ENCODE data around the gene PI16.

The PI16 gene

DNA sequence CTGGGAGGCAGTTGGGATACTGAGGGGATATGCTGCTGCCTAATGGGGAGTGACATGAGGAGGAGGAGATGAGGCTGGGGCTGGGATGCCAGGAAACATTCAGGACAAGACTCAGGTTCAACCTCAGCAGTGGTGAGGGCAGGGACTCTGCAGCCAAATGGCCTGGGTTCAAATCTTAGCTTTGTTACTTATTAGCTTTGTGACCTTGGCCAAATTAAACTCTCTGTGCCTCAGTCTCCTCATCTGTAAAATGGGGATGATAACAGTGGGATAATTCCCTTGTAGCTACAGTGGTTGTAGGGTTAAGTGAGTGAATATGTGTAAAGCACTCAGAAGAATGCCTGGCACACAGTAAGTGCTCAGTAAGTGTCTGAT, 1.9 kb downstream of the PI16 start:
- no peak for DNase-seq (ENCODE audit: low read depth)
- TF ChIP-seq, protein P1, sequence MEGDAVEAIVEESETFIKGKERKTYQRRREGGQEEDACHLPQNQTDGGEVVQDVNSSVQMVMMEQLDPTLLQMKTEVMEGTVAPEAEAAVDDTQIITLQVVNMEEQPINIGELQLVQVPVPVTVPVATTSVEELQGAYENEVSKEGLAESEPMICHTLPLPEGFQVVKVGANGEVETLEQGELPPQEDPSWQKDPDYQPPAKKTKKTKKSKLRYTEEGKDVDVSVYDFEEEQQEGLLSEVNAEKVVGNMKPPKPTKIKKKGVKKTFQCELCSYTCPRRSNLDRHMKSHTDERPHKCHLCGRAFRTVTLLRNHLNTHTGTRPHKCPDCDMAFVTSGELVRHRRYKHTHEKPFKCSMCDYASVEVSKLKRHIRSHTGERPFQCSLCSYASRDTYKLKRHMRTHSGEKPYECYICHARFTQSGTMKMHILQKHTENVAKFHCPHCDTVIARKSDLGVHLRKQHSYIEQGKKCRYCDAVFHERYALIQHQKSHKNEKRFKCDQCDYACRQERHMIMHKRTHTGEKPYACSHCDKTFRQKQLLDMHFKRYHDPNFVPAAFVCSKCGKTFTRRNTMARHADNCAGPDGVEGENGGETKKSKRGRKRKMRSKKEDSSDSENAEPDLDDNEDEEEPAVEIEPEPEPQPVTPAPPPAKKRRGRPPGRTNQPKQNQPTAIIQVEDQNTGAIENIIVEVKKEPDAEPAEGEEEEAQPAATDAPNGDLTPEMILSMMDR (IDR thresholded peaks at IDR 0.05; ENCODE audit: insufficient read depth, low read depth, low read length, missing control alignments): no peak
- H3K4me3 ChIP-seq (ENCODE audit: low read depth, low read length): no peak overlapping the region

DNA sequence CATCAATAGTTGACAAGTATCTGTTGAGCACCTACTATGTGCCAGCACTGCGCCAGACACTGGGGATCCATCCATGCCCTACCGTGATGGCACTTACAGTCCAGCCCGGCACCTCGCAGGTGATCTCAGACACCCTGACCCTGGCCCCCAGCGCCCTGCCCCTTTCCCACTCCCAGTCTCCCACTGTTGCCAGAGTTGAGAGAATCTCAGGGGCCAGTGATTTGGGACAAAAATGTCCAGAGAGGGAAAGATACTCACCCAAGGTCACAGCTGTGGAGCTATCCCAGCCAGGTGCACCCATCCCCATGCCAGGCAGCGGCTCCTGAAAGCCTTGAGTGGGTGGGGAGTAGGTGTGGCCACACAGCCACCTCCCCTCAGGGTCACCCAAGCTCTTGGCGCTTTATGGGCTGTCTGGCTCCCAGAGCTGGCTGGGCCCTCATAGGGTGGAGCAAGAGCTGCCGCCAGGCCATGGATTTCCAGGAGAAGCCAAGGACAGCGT, 3.3 kb downstream of the PI16 start:
- DNase-seq (ENCODE audit: low read depth): no peak
- TF ChIP-seq, protein P1 (IDR thresholded peaks at IDR 0.05; ENCODE audit: insufficient read depth, low read depth, low read length, missing control alignments): no peak
- no peak overlapping the region for H3K4me3 ChIP-seq (ENCODE audit: low read depth, low read length)

DNA sequence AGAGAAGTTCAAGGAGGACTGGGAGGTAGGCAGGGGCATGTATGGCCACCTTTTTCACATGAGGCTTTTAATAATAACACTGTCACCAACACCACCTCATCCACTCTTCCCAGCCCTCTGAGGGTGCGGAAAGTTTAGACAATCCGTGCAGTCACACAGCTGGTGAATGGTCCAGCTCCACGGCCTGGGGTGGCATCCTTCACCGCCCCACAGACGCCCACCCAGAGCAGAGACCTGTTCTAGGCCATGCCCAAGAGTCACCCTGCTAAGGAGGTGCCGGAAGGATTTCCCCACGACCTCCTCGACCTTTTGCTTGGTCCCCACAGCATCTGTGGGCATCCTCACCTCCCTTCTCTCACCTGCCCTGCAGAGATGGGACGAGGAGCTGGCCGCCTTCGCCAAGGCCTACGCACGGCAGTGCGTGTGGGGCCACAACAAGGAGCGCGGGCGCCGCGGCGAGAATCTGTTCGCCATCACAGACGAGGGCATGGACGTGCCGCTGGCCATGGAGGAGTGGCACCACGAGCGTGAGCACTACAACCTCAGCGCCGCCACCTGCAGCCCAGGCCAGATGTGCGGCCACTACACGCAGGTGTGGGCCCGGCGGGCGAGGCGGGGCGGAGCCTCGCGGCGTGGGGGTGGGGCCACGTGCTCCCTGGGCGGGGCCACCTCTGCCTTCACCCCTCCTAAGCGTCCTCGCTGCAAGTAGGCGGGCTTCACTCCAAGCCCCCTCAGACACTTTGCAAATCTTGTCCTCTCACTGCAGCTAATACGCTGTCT, 4.4 kb downstream of the PI16 start:
- H3K4me3 ChIP-seq (ENCODE audit: low read depth, low read length): no peak overlapping the region
- no peak for DNase-seq (ENCODE audit: low read depth)
- TF ChIP-seq, protein P1 (IDR thresholded peaks at IDR 0.05; ENCODE audit: insufficient read depth, low read depth, low read length, missing control alignments): no peak

DNA sequence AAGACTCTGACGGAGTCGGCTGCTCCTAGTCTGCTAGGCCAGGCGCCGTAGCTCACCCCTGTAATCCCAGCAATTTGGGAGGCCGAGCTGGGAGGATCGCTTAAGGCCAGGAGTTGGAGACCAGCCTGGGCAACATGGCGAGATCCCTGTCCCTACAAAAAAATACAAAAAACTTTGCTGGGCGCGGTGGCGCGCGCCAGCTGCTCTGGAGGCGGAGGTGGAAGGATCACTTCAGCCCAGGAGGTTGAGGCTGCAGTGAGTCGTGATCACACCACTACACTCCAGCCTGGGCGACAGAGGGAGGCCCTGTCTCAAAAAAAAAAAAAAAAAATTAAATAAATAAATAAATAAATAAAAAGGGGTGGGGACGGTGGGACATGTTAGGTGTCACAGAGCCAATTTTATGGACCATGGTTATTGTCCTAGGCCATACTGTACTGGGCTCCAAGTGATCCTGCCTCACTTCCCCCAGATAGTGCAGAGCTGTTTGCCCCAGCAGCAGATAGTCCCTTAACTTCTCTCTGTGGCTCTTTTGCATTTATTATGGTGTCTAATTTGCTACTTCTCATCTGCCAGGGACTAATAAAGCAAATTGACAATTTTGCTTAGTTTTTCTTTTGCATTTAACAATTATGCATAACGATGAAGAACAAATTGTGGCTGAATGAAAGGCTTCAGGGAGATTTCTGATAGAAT, 5.2 kb downstream of the PI16 start:
- TF ChIP-seq, protein P1 (IDR thresholded peaks at IDR 0.05; ENCODE audit: insufficient read depth, low read depth, low read length, missing control alignments): no peak
- DNase-seq (ENCODE audit: low read depth): no peak
- H3K4me3 ChIP-seq (ENCODE audit: low read depth, low read length): no peak overlapping the region

DNA sequence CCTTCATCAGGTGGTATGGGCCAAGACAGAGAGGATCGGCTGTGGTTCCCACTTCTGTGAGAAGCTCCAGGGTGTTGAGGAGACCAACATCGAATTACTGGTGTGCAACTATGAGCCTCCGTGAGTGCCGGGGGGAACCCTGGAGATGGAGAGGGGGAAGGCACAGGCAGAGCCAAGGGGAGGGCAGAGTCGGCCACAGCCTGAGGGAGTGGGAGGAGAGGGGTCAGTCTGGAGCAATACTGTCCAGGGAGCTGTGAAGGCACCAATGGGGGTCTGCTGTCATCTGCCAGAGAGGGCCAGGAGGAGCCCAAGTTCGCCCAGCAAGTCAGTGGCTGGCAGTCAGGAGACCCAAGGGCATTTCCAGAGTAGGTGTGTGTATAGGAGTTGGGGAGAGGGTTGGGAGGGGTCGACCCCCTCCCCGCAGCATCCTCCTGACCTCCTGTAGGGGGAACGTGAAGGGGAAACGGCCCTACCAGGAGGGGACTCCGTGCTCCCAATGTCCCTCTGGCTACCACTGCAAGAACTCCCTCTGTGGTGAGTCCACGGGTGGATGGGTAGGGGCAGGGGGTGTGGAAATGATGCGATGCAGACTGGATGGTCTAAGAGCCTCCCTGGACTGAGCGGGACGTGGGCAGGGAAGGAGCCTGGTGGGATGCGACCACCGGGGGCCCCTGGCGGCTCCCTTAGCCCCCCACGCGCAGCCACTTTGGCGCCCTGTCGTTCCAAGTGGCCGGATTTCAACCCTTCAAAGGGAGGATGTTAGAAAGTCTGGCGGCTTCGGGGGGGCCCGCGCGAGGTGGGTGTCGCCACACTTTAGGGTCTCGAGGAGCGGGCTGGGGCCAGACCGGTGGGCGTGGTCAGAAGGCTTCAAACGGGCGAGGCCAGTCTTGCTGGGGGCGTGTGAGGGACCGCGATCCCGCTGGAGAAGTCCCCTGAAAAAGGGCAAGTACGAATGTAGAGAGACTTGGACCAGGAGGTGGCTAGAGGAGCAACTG, 7.2 kb downstream of the PI16 start:
- TF ChIP-seq, protein P1 (IDR thresholded peaks at IDR 0.05; ENCODE audit: insufficient read depth, low read depth, low read length, missing control alignments): no peak
- no peak for DNase-seq (ENCODE audit: low read depth)
- no peak overlapping the region for H3K4me3 ChIP-seq (ENCODE audit: low read depth, low read length)

DNA sequence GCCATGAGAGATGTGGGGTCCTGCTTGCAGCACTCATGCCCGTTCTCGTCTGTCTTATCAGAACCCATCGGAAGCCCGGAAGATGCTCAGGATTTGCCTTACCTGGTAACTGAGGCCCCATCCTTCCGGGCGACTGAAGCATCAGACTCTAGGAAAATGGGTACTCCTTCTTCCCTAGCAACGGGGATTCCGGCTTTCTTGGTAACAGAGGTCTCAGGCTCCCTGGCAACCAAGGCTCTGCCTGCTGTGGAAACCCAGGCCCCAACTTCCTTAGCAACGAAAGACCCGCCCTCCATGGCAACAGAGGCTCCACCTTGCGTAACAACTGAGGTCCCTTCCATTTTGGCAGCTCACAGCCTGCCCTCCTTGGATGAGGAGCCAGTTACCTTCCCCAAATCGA, 8.3 kb downstream of the PI16 start:
- peak; percentile 81 for DNase-seq (ENCODE audit: low read depth)
- H3K4me3 ChIP-seq (ENCODE audit: low read depth, low read length): no peak overlapping the region

More for the DNA sequence above, 8.3 kb downstream of the PI16 start:
- TF ChIP-seq, protein P1 (IDR thresholded peaks at IDR 0.05; ENCODE audit: insufficient read depth, low read depth, low read length, missing control alignments): no peak

Data from GM12865 (cell line).